Measurements from ENCODE around the gene NUAK2. TPM values are rescaled to one million over a fixed set of nuclear protein-coding genes. Genes with fewer than 3 reads are reported as not detected.

The NUAK2 gene
- total RNA-seq, 2 donors from 2014 or later, result 0.78 to 1.5 TPM

- Histone ChIP-seq H3K4me1 (ENCODE audit: control insufficient read depth in 1 of 2, low read depth in 2 of 2) (peaks cover 0 to 21% of the 10 kb centered on the region in 2 donors), H3K36me3 (no peaks in the 10 kb centered on the region), H3K27me3 (replicated peaks; ENCODE audit: insufficient read depth) (no peaks in the 10 kb centered on the region), H3K4me3 (no peak overlapping the region), H3K9me3 (no peaks in the 10 kb centered on the region), H3K27ac (no peak overlapping the region)
- ATAC-seq (ENCODE audit: insufficient number of reproducible peaks, low FRiP score, low read depth) (no peak), DNase-seq (ENCODE audit: low spot score) (no peak)
- TF ChIP-seq, protein P1, sequence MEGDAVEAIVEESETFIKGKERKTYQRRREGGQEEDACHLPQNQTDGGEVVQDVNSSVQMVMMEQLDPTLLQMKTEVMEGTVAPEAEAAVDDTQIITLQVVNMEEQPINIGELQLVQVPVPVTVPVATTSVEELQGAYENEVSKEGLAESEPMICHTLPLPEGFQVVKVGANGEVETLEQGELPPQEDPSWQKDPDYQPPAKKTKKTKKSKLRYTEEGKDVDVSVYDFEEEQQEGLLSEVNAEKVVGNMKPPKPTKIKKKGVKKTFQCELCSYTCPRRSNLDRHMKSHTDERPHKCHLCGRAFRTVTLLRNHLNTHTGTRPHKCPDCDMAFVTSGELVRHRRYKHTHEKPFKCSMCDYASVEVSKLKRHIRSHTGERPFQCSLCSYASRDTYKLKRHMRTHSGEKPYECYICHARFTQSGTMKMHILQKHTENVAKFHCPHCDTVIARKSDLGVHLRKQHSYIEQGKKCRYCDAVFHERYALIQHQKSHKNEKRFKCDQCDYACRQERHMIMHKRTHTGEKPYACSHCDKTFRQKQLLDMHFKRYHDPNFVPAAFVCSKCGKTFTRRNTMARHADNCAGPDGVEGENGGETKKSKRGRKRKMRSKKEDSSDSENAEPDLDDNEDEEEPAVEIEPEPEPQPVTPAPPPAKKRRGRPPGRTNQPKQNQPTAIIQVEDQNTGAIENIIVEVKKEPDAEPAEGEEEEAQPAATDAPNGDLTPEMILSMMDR (IDR thresholded peaks at IDR 0.05), result no peak
Measured at GRCh38 chr1:205350691-205351141, 29.2 kb upstream of the NUAK2 start.

- Histone ChIP-seq H3K27ac (no peak overlapping the region), H3K4me3 (no peak overlapping the region), H3K4me1 (ENCODE audit: control insufficient read depth in 1 of 2, low read depth in 2 of 2) (peaks cover 0 to 21% of the 10 kb centered on the region in 2 donors), H3K27me3 (replicated peaks; ENCODE audit: insufficient read depth) (no peaks in the 10 kb centered on the region), H3K9me3 (no peaks in the 10 kb centered on the region), H3K36me3 (no peaks in the 10 kb centered on the region)
- ATAC-seq (ENCODE audit: insufficient number of reproducible peaks, low FRiP score, low read depth) (no peak), DNase-seq (ENCODE audit: low spot score) (no peak)
- TF ChIP-seq, protein P1 (IDR thresholded peaks at IDR 0.05), result no peak
Measured at GRCh38 chr1:205350124-205350523, 28.6 kb upstream of the NUAK2 start.

GRCh38 chr1:205348554-205349487 lies 27.3 kb upstream of the NUAK2 start:
- TF ChIP-seq, protein P1 (IDR thresholded peaks at IDR 0.05), result no peak
- peaks cover 5 to 21% of the 10 kb centered on the region in 2 donors for H3K4me1 ChIP-seq (ENCODE audit: control insufficient read depth in 1 of 2, low read depth in 2 of 2)
- peaks cover 8% of the 10 kb centered on the region for H3K27me3 ChIP-seq (replicated peaks; ENCODE audit: insufficient read depth)
- H3K4me3 ChIP-seq, result no peak overlapping the region
- DNase-seq (ENCODE audit: low spot score) (no peak), ATAC-seq (ENCODE audit: insufficient number of reproducible peaks, low FRiP score, low read depth) (no peak)
- H3K9me3 ChIP-seq, result no peaks in the 10 kb centered on the region
- H3K27ac ChIP-seq, result no peak overlapping the region
- no peaks in the 10 kb centered on the region for H3K36me3 ChIP-seq

DNA sequence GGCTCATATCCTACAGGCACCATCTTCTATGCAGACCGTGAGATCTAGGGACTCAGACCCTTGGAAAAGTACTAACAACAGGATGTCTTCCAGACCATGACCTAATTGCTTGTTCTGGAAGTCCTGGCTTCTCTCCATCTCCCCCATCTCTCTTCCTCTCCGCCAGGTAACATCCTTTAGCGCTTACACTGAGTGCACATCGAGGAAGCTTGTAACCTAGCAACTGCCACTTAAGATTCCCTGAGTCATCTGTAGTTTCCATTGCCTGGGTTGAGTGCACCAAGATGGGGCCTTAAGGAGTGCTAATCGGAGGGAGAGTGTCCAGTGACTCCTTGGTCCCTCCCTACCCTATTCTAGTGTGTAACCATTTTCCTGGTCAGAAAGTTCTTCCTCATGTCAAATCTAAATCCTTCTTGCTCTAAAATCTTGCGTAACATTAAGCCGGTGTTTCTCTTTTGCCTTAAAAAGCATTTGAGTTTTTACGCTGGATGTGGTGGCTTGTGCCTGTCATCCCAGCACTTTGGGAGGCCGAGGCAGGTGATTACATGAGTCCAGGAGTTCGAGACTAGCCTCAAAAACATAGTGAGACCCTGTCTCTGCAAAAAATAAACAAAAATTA lies 25.5 kb upstream of the NUAK2 start:
- TF ChIP-seq, protein P1 (IDR thresholded peaks at IDR 0.05), result no peak
- no peak for ATAC-seq (ENCODE audit: insufficient number of reproducible peaks, low FRiP score, low read depth)
- Histone ChIP-seq H3K27ac (no peak overlapping the region), H3K4me3 (no peak overlapping the region), H3K4me1 (ENCODE audit: control insufficient read depth in 1 of 2, low read depth in 2 of 2) (peaks cover 12 to 13% of the 10 kb centered on the region in 2 donors), H3K9me3 (no peaks in the 10 kb centered on the region), H3K36me3 (no peaks in the 10 kb centered on the region), H3K27me3 (replicated peaks; ENCODE audit: insufficient read depth) (peaks cover 13% of the 10 kb centered on the region)
- DNase-seq (ENCODE audit: low spot score), result no peak

DNA sequence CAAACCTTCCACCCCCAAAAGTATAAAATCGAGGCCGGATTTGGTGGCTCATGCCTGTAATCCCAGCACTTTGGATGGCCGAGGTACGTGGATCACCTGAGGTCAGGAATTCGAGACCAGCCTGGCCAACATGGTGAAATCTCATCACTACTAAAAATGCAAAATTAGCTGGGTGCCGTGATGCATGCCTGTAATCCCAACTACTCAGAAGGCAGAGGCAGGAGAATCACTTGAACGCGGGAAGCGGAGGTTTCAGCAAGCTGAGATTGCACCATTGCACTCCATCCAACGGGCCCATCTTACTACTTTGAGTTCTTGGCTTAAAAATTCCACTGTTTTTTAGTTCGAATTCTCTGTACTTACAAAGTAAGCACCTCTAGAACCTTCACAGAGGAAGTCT lies 24.2 kb upstream of the NUAK2 start:
- ATAC-seq (ENCODE audit: insufficient number of reproducible peaks, low FRiP score, low read depth) (no peak), DNase-seq (ENCODE audit: low spot score) (no peak)
- H3K36me3 ChIP-seq, result no peaks in the 10 kb centered on the region
- peaks cover 12 to 13% of the 10 kb centered on the region in 2 donors for H3K4me1 ChIP-seq (ENCODE audit: control insufficient read depth in 1 of 2, low read depth in 2 of 2)
- H3K4me3 ChIP-seq, result no peak overlapping the region
- TF ChIP-seq, protein P1 (IDR thresholded peaks at IDR 0.05), result no peak
- H3K9me3 ChIP-seq, result no peaks in the 10 kb centered on the region
- no peak overlapping the region for H3K27ac ChIP-seq
- peaks cover 13% of the 10 kb centered on the region for H3K27me3 ChIP-seq (replicated peaks; ENCODE audit: insufficient read depth)

Data from thoracic aorta (tissue), 2 donors.